Sigmoid colon (tissue), 7 donors: Measurements from ENCODE around the gene ASPG. TPM values are rescaled to one million over a fixed set of nuclear protein-coding genes. Genes with fewer than 3 reads are reported as not detected.

Experiments used
- DNase-seq: peaks from one replicate; pipeline ENCODE4 v3.0.0-alpha.2; 2019
- H3K27ac ChIP-seq, 4 donors: fragments of 200-600 bp; sonication (generic); one replicate each; pipeline ENCODE4 v1.5.1; 2016 to 2019; ENCODE audit warnings: mild to moderate bottlenecking in 1 of 4
- H3K27me3 ChIP-seq, 3 donors: fragments of 200-600 bp; sonication (generic); one replicate each; pipeline ENCODE4 v1.5.1; 2019; ENCODE audit warnings: mild to moderate bottlenecking in 1 of 3
- H3K36me3 ChIP-seq, 4 donors: fragments of 200-600 bp; sonication (generic); one replicate each; pipeline ENCODE4 v1.5.1; 2016 to 2019
- H3K4me1 ChIP-seq, 4 donors: fragments of 200-600 bp; sonication (generic); one replicate each; pipeline ENCODE4 v1.5.1; 2017 to 2019
- H3K4me3 ChIP-seq, 4 donors: fragments of 200-600 bp; sonication (generic); one replicate each; pipeline ENCODE4 v1.5.1; 2017 to 2019; ENCODE audit warnings: mild to moderate bottlenecking in 2 of 4, moderate library complexity in 1 of 4
- H3K9me3 ChIP-seq, 4 donors: fragments of 200-600 bp in 3 of 4; sonication (generic) in 3 of 4; one replicate each; pipeline versions ENCODE4 v1.5.1 to v1.6.1; 2013 to 2019
- EP300 ChIP-seq, 4 donors: sonication (generic); formaldehyde crosslinking; IDR thresholded peaks; one replicate each; pipeline ENCODE4 v1.6.1; 2017; ENCODE audit warnings: antibody characterized with exemption in 4 of 4
- POLR2A ChIP-seq, 2 donors: fragments of 450-650 bp; IDR thresholded peaks; one replicate each; pipeline ENCODE4 v1.6.1; 2016; ENCODE audit warnings: antibody characterized with exemption in 2 of 2, mild to moderate bottlenecking in 2 of 2, moderate library complexity in 2 of 2
- POLR2AphosphoS5 ChIP-seq, 4 donors: sonication (generic); formaldehyde crosslinking; IDR thresholded peaks; one replicate each; pipeline ENCODE4 v1.6.1; 2017; ENCODE audit warnings: antibody characterized with exemption in 4 of 4
- WGBS, 2 donors: extraction: QIAGEN DNeasy Blood & Tissue Kit; methylation state at CpG; one replicate each; pipeline ENCODE4 v1.1.7; 2013; 5-methylcytosine and 5-hydroxymethylcytosine counted together
- intact Hi-C: fragments of 100-400 bp; cut with DNase I; formaldehyde crosslinking; loops from one replicate; pipeline ENCODE4 v1.15.1; 2023
- polyA plus RNA-seq, 3 donors: library from polyadenylated mRNA; stranded (reverse); fragments of 200-250 nt; gene quantifications; one replicate each; pipeline ENCODE4 v1.2.3, GENCODE V29; 2013
- total RNA-seq, 4 donors: library from RNA; depleted of rRNA; stranded (reverse); fragments of >200 nt; gene quantifications; one replicate each; pipeline ENCODE4 v1.1.0, GENCODE V29; 2016
- TF ChIP-seq, protein P1 (sequence below), 4 experiments: fragments of 450-650 bp in 3 of 4; fragments of 200-600 bp in 1 of 4; IDR thresholded peaks; one replicate each; pipeline ENCODE4 v1.5.1; 2016 to 2019; ENCODE audit warnings: antibody characterized with exemption in 4 of 4, mild to moderate bottlenecking in 3 of 4, moderate library complexity in 2 of 4
- donor health status: healthy with polysubstance abuse.
- donor health status: Bipolar disorder and iron deficiency.
- donor health status: healthy.

ASPG gene
- total and polyA plus RNA-seq, 7 donors, result 0.14 to 24.6 (median 3.5) TPM; not detected in 1

DNA sequence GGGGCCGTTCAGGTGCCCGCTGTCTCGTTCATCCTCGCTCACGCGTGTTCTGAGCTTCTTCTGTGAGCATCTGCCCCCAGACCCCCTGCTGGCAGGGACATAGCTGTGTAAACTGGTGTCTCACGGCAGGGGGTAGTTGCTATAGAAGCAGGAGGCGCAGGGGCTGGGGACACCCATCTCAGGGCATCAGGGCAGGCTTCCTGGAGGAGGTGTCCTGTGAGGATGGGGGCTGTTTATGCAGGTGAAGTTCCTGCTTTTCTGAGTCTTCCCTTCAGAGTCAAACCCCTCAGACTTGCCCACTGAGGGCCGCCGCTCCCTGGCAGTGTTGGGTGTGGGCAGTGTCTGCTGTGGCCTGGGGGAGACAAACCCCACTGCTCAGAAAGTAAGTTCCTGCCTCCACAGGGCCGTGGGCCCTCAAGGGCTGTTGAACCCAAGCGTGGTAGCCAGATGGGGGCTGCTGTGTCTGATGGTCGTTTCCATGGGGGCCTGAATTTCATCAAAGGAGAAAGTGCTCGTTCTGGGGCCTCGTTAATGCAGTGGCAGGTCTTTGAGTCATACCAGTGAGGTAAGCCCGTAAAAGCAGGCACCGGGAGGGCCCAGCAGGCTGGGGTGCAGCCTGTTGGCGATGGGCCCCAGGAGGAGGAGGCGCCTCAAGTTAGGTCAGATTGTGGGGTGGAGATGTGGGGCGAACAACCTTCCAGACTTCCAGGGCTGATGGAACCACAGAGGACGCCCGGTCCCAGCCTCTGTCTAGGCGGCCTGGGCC is 76.3 kb downstream of the ASPG start:
- no peak overlapping the region for H3K4me3 ChIP-seq
- 87 to 90% methylated on average over 23 of the region's 23 CpGs for WGBS, 2 donors
- TF ChIP-seq EP300 (IDR thresholded peaks at IDR 0.05) (no peak), POLR2AphosphoS5 (IDR thresholded peaks at IDR 0.05) (no peak), POLR2A (IDR thresholded peaks at IDR 0.05) (no peak)
- TF ChIP-seq, protein P1, sequence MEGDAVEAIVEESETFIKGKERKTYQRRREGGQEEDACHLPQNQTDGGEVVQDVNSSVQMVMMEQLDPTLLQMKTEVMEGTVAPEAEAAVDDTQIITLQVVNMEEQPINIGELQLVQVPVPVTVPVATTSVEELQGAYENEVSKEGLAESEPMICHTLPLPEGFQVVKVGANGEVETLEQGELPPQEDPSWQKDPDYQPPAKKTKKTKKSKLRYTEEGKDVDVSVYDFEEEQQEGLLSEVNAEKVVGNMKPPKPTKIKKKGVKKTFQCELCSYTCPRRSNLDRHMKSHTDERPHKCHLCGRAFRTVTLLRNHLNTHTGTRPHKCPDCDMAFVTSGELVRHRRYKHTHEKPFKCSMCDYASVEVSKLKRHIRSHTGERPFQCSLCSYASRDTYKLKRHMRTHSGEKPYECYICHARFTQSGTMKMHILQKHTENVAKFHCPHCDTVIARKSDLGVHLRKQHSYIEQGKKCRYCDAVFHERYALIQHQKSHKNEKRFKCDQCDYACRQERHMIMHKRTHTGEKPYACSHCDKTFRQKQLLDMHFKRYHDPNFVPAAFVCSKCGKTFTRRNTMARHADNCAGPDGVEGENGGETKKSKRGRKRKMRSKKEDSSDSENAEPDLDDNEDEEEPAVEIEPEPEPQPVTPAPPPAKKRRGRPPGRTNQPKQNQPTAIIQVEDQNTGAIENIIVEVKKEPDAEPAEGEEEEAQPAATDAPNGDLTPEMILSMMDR (IDR thresholded peaks at IDR 0.05), result no peak
- H3K36me3 ChIP-seq, result no peaks in the 10 kb centered on the region
- no peak overlapping the region for H3K27ac ChIP-seq
- H3K4me1 ChIP-seq, result no peaks in the 10 kb centered on the region
- H3K9me3 ChIP-seq, result no peaks in the 10 kb centered on the region
- no peak for DNase-seq
- H3K27me3 ChIP-seq, result no peaks in the 10 kb centered on the region
- intact Hi-C loops, result no loop called here

DNA sequence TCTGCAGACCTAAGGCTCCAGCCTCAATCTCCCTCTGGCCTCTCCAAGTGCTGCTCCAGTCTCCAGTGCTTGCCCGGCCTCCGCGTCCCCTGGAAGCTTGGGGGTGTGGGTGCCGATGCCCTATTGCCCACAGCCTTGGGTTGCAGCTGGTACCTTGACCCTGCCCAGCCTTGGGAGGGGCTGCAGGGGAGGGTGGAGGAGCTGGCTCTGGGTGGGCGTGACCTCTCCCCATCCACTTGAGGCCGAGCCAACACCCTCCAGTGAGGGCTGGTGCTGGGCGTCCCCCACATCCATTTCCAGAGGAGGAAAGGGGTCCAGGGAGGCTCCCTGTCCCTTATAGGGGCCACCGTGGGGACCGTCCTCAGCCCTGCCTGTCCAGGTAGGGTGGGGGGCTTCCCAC is 77.0 kb downstream of the ASPG start:
- H3K27me3 ChIP-seq, result no peaks in the 10 kb centered on the region
- no peak overlapping the region for H3K27ac ChIP-seq
- H3K4me3 ChIP-seq, result no peak overlapping the region
- H3K36me3 ChIP-seq, result no peaks in the 10 kb centered on the region
- no peaks in the 10 kb centered on the region for H3K4me1 ChIP-seq
- H3K9me3 ChIP-seq, result no peaks in the 10 kb centered on the region
- 58 to 87% methylated on average over 9 of the region's 9 CpGs for WGBS, 2 donors
- intact Hi-C loops, result no loop called here
- no peak for DNase-seq
- TF ChIP-seq EP300 (IDR thresholded peaks at IDR 0.05) (no peak), POLR2A (IDR thresholded peaks at IDR 0.05) (no peak), POLR2AphosphoS5 (IDR thresholded peaks at IDR 0.05) (no peak)
- TF ChIP-seq, protein P1 (IDR thresholded peaks at IDR 0.05), result no peak

DNA sequence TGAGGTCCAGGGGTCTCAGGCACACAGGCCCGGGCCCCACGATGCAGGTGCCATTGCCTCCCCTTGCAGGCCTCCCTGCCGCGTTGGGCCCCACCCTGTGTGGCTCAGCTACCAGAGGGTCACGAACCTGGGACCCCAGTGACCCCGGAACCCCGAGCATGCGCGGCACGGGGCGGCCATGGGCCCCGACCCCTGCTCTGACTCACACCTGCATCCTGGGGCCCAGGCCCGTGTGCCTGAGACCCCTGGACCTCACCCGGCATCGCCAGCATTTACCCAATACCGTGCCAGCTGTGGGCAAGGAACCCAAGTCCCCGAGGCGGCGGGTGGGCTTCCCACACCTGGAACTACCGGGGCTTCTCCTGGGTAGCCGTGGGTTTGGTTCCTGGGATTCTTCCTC is 78.0 kb downstream of the ASPG start:
- Histone ChIP-seq H3K4me3 (no peak overlapping the region), H3K36me3 (no peaks in the 10 kb centered on the region), H3K27ac (no peak overlapping the region), H3K9me3 (no peaks in the 10 kb centered on the region), H3K27me3 (no peaks in the 10 kb centered on the region), H3K4me1 (no peaks in the 10 kb centered on the region)
- intact Hi-C loops, result no loop called here
- TF ChIP-seq, protein P1 (IDR thresholded peaks at IDR 0.05), result no peak
- TF ChIP-seq POLR2AphosphoS5 (IDR thresholded peaks at IDR 0.05) (no peak), EP300 (IDR thresholded peaks at IDR 0.05) (no peak), POLR2A (IDR thresholded peaks at IDR 0.05) (no peak)
- no peak for DNase-seq
- 83 to 85% methylated on average over 21 of the region's 21 CpGs for WGBS, 2 donors

DNA sequence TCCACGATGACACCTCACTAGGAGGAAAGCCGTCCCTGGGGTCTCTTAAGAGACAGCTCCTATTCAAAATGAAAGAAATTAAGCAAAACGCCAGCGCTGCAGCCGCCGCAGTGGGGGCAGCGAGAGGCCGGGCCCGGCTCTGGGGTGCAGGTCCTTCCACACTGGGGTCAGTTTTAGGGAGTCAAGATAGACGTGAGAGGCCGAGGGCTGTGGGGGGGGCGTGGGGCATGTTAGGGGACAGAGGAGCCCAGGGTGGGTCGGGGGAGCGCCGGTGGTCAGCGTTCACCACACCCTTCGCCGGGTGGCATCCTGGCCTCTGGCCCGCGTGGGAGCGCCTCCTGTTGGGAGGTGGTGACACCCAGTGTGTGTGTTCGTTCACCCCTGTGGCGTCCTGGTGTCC is 78.5 kb downstream of the ASPG start:
- Histone ChIP-seq H3K36me3 (no peaks in the 10 kb centered on the region), H3K27ac (no peak overlapping the region), H3K4me1 (no peaks in the 10 kb centered on the region), H3K4me3 (no peak overlapping the region), H3K9me3 (no peaks in the 10 kb centered on the region), H3K27me3 (no peaks in the 10 kb centered on the region)
- intact Hi-C loops, result no loop called here
- TF ChIP-seq POLR2AphosphoS5 (IDR thresholded peaks at IDR 0.05) (no peak), EP300 (IDR thresholded peaks at IDR 0.05) (no peak), POLR2A (IDR thresholded peaks at IDR 0.05) (no peak)
- TF ChIP-seq, protein P1 (IDR thresholded peaks at IDR 0.05), result no peak
- DNase-seq, result no peak
- WGBS, 2 donors, result 83% methylated on average over 23 of the region's 23 CpGs

DNA sequence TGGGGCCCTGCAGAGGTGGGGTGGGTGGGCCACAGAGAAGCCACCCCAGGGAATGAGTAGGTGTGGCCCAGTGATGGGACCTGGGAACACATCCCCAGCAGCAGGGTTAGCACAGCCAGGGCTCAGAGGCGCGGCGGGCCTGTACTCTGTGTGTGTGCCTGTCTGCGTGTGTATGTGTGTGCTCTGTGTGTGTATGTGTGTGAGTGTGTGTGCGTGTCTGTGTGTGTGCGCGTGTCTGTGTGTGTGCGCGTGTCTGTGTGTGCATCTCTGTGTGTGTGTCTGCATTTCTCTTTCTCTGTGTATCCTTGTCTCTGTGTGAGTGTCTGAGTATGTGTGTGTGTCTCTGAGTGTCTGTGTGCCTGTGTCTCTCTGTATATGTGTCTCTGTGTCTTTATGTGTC is 79.0 kb downstream of the ASPG start:
- 80 to 81% methylated on average over 9 of the region's 9 CpGs for WGBS, 2 donors
- DNase-seq, result no peak
- intact Hi-C loops, result no loop called here
- H3K4me3 ChIP-seq, result no peak overlapping the region
- no peaks in the 10 kb centered on the region for H3K27me3 ChIP-seq
- H3K27ac ChIP-seq, result no peak overlapping the region
- H3K4me1 ChIP-seq, result no peaks in the 10 kb centered on the region
- no peaks in the 10 kb centered on the region for H3K36me3 ChIP-seq
- no peaks in the 10 kb centered on the region for H3K9me3 ChIP-seq
- TF ChIP-seq POLR2A (IDR thresholded peaks at IDR 0.05), result no peak
- no peak for TF ChIP-seq POLR2AphosphoS5 (IDR thresholded peaks at IDR 0.05)
- TF ChIP-seq EP300 (IDR thresholded peaks at IDR 0.05), result no peak
- TF ChIP-seq, protein P1 (IDR thresholded peaks at IDR 0.05), result no peak
